ENCODE results near the gene HORMAD2.

GRCh38 chr22:30204015-30204741 lies 123.9 kb downstream of the HORMAD2 start:
- no peak for TF ChIP-seq CTCF (IDR thresholded peaks at IDR 0.05)
- no peak for TF ChIP-seq POLR2A (IDR thresholded peaks at IDR 0.05)
